Ishikawa (cell line): ENCODE results near the gene TM4SF4.

Source experiments
- EP300 ChIP-seq: IDR thresholded peaks from 2 replicates; pipeline ENCODE4 v1.6.1; 2012; ENCODE audit warnings: borderline replicate concordance
- MAX ChIP-seq: IDR thresholded peaks from 2 replicates; pipeline ENCODE4 v1.6.1; 2012
- RAD21 ChIP-seq: IDR thresholded peaks from 2 replicates; pipeline ENCODE4 v1.6.1; 2012; ENCODE audit warnings: low read depth
- REST ChIP-seq: IDR thresholded peaks from 2 replicates; pipeline ENCODE4 v1.6.1; 2012; ENCODE audit warnings: low read depth, mild to moderate bottlenecking
- TAF1 ChIP-seq: IDR thresholded peaks from 2 replicates; pipeline ENCODE4 v1.6.1; 2012; ENCODE audit warnings: low read depth, mild to moderate bottlenecking
- YY1 ChIP-seq: IDR thresholded peaks from 2 replicates; pipeline ENCODE4 v1.6.1; 2012; ENCODE audit warnings: low read depth

GRCh38 chr3:149510480-149510879 is 36.0 kb downstream of the TM4SF4 start:
- no peak for TF ChIP-seq YY1
- no peak for TF ChIP-seq MAX
- no peak for TF ChIP-seq RAD21
- no peak for TF ChIP-seq TAF1
- TF ChIP-seq EP300, result no peak
- no peak for TF ChIP-seq REST
